CD14-positive monocyte (primary cell): ENCODE data around the gene C6orf47. TPM values are rescaled to one million over a fixed set of nuclear protein-coding genes. Genes with fewer than 3 reads are reported as not detected.
A peak's percentile ranks its signal among the peaks of the same experiment; 100 is the strongest.

ENCODE experiments used
- DNase-seq, 3 donors: peaks; one replicate each; pipeline ENCODE4 v3.0.0-alpha.2; 2011 to 2022
- H2AFZ ChIP-seq: 2 replicates; pipeline ENCODE4 v1.6.0; 2012; ENCODE audit warnings: mild to moderate bottlenecking, low read depth, low read length, inconsistent platforms; ENCODE audit not compliant: insufficient read depth, poor library complexity, severe bottlenecking
- H3K27ac ChIP-seq, 2 donors: 1 replicate in 1 of 2; 2 replicates in 1 of 2; pipeline ENCODE4 v1.5.1; 2012 to 2013; ENCODE audit warnings: low read length in 2 of 2, control low read depth in 1 of 2, inconsistent platforms in 1 of 2, low read depth in 1 of 2, mild to moderate bottlenecking in 1 of 2
- H3K27me3 ChIP-seq, 2 donors: one replicate each; pipeline versions ENCODE4 v1.6.0 to v1.6.1; 2011 to 2013; ENCODE audit warnings: low read length in 2 of 2; ENCODE audit not compliant: control insufficient read depth in 2 of 2, insufficient read depth in 2 of 2
- H3K36me3 ChIP-seq, 2 donors: replicated peaks in 1 of 2; 1 replicate in 1 of 2; 2 replicates in 1 of 2; pipeline versions ENCODE4 v1.5.1 to v1.6.1; 2012 to 2013; ENCODE audit warnings: low read length in 2 of 2, control low read depth in 1 of 2, inconsistent platforms in 1 of 2, mild to moderate bottlenecking in 1 of 2; ENCODE audit not compliant: insufficient read depth in 2 of 2, control insufficient read depth in 1 of 2
- H3K4me1 ChIP-seq, 2 donors: 1 replicate in 1 of 2; 2 replicates in 1 of 2; pipeline versions ENCODE4 v1.5.1 to v1.6.1; 2012 to 2013; ENCODE audit warnings: low read length in 2 of 2, control low read depth in 1 of 2, inconsistent platforms in 1 of 2, mild to moderate bottlenecking in 1 of 2, moderate library complexity in 1 of 2; ENCODE audit not compliant: insufficient read depth in 2 of 2, control insufficient read depth in 1 of 2
- H3K4me2 ChIP-seq: replicated peaks from 2 replicates; pipeline ENCODE3; 2012; ENCODE audit warnings: low read length, moderate library complexity, mild to moderate bottlenecking; ENCODE audit not compliant: poor library complexity, severe bottlenecking; ENCODE audit errors: extremely low read depth
- H3K4me3 ChIP-seq, 3 experiments: fragments of 200-600 bp in 1 of 3; sonication (generic) in 1 of 3; replicated peaks in 1 of 3; 1 replicate in 2 of 3; 2 replicates in 1 of 3; pipeline ENCODE4 v1.5.1; 2011 to 2013; ENCODE audit warnings: low read length in 3 of 3, mild to moderate bottlenecking in 3 of 3, control low read depth in 2 of 3, low read depth in 2 of 3, inconsistent platforms in 1 of 3, moderate library complexity in 1 of 3
- H3K79me2 ChIP-seq: 2 replicates; pipeline ENCODE4 v1.6.0; 2012; ENCODE audit warnings: mild to moderate bottlenecking, control low read depth, inconsistent platforms, low read length, moderate library complexity; ENCODE audit not compliant: insufficient read depth
- H3K9ac ChIP-seq: 2 replicates; pipeline ENCODE4 v1.6.0; 2017; ENCODE audit warnings: low read length, mild to moderate bottlenecking; ENCODE audit not compliant: insufficient read depth, poor library complexity, severe bottlenecking
- H3K9me3 ChIP-seq, 2 donors: replicated peaks in 1 of 2; 1 replicate in 1 of 2; 2 replicates in 1 of 2; pipeline versions ENCODE4 v1.5.1 to v1.6.1; 2012 to 2013; ENCODE audit warnings: low read length in 2 of 2, control low read depth in 1 of 2; ENCODE audit not compliant: control insufficient read depth in 1 of 2, insufficient read depth in 1 of 2
- H4K20me1 ChIP-seq: 2 replicates; pipeline ENCODE4 v1.6.0; 2012; ENCODE audit warnings: mild to moderate bottlenecking, low read length, control low read depth, moderate library complexity; ENCODE audit not compliant: insufficient read depth
- H3K27ac Mint-ChIP-seq, 7 donors: one replicate each; pipeline ENCODE4 v1.8.0; 2020; ENCODE audit warnings: mild to moderate bottlenecking in 7 of 7, mixed read lengths in 7 of 7, moderate library complexity in 6 of 7, inconsistent platforms in 2 of 7
- H3K27me3 Mint-ChIP-seq, 3 donors: one replicate each; pipeline ENCODE4 v1.8.0; 2021 to 2022; ENCODE audit warnings: low read depth in 3 of 3, mild to moderate bottlenecking in 3 of 3, mixed read lengths in 3 of 3, moderate library complexity in 3 of 3, inconsistent platforms in 1 of 3
- H3K36me3 Mint-ChIP-seq, 2 donors: one replicate each; pipeline ENCODE4 v1.8.0; 2020; ENCODE audit warnings: mixed read lengths in 2 of 2, inconsistent platforms in 1 of 2, mild to moderate bottlenecking in 1 of 2
- H3K4me1 Mint-ChIP-seq: one replicate; pipeline ENCODE4 v1.8.0; 2020; ENCODE audit warnings: mild to moderate bottlenecking, mixed read lengths
- H3K4me3 Mint-ChIP-seq, 2 donors: one replicate each; pipeline ENCODE4 v1.8.0; 2020; ENCODE audit warnings: mild to moderate bottlenecking in 2 of 2, mixed read lengths in 2 of 2, moderate library complexity in 1 of 2
- H3K9me3 Mint-ChIP-seq, 7 donors: one replicate each; pipeline ENCODE4 v1.8.0; 2020 to 2022; ENCODE audit warnings: mixed read lengths in 7 of 7, mild to moderate bottlenecking in 6 of 7, moderate library complexity in 6 of 7, inconsistent platforms in 2 of 7
- WGBS: methylation state at CpG from one replicate; pipeline ENCODE4 v1.1.5; 2013; ENCODE audit warnings: missing lambda C conversion rate; ENCODE audit not compliant: insufficient coverage; 5-methylcytosine and 5-hydroxymethylcytosine counted together
- intact Hi-C, 2 donors: fragments of 100-400 bp; cut with micrococcal nuclease; formaldehyde crosslinking; loops; one replicate each; pipeline versions ENCODE4 v1.15.0 to v1.15.1; 2023
- polyA plus RNA-seq, 3 donors: library from polyadenylated mRNA; depleted of rRNA in 1 of 3; unstranded in 2 of 3; stranded (reverse) in 1 of 3; fragments of 300-500 nt in 2 of 3; fragments of >200 nt in 1 of 3; fragmentation: Illumina TruSeq in 2 of 3; gene quantifications; 1 replicate in 2 of 3; 2 replicates in 1 of 3; pipeline ENCODE4 v1.2.3, GENCODE V29; 2012 to 2021
- TF ChIP-seq, protein P1 (sequence below): fragments of 200-600 bp; IDR thresholded peaks from one replicate; pipeline ENCODE4 v1.8.0; 2022; ENCODE audit warnings: antibody characterized with exemption, mild to moderate bottlenecking

The C6orf47 gene
- polyA plus RNA-seq, 3 donors: 8.0 to 23.4 (median 18.1) TPM

DNA sequence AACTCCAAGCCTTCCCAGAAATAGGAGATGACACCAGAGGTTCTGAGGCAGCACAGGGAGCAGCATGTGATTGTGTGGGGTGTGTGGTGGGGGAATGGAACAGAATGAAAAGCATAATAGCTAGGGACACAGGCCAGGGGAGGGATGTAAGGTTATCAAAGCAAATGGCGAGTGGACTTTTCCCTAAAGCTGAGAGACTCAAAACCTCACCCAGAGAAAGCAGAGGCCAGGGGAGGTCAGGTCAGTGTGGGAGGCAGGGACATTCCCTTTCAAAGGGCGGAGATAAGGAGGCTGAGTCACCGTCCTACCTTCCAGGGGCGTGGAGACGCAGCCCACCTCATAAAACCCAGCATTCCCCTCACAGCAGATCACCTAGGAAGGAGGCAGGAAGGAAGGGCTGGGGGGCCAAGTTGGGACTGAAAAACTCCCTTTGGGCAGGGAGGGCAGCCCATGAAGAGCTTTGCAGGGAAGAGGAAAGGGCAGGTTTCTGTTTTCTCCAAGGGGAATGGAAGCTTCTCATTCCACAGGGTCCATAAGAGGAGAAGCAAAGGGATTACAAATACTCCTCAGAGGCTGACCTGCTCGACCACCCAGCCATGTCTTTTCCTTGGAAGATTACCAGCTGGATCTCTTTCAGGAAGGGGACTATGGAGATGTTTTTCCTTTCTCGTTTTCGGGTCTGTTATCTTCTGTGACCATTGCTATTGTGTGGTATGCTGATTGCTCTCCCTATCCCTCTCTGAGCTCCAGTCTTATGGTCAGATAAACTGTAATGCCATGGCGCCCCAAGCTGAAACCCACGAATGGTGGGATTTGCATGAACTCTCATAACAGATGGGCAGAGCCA lies 29.9 kb upstream of the C6orf47 start:
- Histone ChIP-seq H3K36me3 (peaks cover 90 to 99% of the 10 kb centered on the region in 2 donors), H4K20me1 (peaks cover 26% of the 10 kb centered on the region), H2AFZ (no peak overlapping the region), H3K4me2 (no peak overlapping the region), H3K27me3 (no peaks in the 10 kb centered on the region), H3K4me1 (peaks cover 9 to 10% of the 10 kb centered on the region in 2 donors), H3K9ac (no peak overlapping the region), H3K79me2 (peaks cover 7% of the 10 kb centered on the region), H3K27ac (peak overlapping the region in 1 of 2 donors; percentile 46), H3K4me3 (no peak overlapping the region), H3K9me3 (no peaks in the 10 kb centered on the region)
- DNase-seq: no peak
- H3K4me1 Mint-ChIP-seq: peaks cover 14% of the 10 kb centered on the region
- H3K36me3 Mint-ChIP-seq: peaks cover 90 to 94% of the 10 kb centered on the region in 2 donors
- intact Hi-C loops: no loop called here
- no CpG with 5 or more reads among the region's 10 CpGs for WGBS
- peaks cover 0 to 6% (median 1%) of the 10 kb centered on the region in 3 donors for H3K27me3 Mint-ChIP-seq
- no peak overlapping the region for H3K4me3 Mint-ChIP-seq
- peak overlapping the region in 5 of 7 donors; percentile 4 to 78 (median 61) for H3K27ac Mint-ChIP-seq
- H3K9me3 Mint-ChIP-seq: no peaks in the 10 kb centered on the region
- TF ChIP-seq, protein P1, sequence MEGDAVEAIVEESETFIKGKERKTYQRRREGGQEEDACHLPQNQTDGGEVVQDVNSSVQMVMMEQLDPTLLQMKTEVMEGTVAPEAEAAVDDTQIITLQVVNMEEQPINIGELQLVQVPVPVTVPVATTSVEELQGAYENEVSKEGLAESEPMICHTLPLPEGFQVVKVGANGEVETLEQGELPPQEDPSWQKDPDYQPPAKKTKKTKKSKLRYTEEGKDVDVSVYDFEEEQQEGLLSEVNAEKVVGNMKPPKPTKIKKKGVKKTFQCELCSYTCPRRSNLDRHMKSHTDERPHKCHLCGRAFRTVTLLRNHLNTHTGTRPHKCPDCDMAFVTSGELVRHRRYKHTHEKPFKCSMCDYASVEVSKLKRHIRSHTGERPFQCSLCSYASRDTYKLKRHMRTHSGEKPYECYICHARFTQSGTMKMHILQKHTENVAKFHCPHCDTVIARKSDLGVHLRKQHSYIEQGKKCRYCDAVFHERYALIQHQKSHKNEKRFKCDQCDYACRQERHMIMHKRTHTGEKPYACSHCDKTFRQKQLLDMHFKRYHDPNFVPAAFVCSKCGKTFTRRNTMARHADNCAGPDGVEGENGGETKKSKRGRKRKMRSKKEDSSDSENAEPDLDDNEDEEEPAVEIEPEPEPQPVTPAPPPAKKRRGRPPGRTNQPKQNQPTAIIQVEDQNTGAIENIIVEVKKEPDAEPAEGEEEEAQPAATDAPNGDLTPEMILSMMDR: no peak

DNA sequence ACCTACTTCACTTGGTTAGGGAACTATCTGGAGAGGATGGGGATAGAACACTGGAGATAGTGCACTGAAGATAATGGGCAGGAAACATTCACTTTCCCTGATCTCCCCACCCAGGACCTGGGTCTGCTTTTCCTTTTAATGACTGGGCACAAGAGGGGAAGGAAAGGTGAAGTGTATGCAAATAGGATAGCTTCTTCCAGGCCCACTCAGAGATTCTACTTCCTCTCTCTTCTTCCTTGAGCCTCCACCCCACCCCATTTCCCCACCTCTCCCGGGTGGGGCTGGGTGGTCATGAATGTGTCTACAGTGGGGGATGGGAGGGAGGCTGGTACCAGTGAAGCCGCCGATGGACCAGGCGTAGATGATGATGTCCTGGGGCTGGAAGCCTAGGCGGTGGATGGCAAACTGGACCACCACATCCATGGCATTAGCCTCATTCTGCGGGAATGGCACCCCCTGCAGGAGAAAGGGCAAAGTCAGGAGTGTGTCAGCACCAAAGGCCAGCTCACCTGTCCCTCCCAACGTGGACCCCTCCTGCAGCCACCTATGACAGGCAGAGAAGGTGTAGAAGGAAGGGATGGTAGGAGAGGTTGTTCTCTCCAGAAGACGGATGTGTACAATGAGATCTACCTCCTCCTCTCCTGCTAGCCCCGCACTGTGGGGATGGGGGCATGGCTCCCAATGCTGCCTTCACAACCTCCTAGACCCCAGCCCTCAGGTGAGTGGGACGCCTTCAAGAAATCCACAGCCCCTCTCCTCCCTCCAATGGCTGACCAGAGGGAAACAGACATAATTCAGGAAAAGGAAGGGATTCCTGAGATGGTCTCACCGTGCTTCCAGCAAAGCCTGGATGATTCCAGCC lies 28.9 kb upstream of the C6orf47 start:
- intact Hi-C loops: no loop called here
- H3K4me2 ChIP-seq: no peak overlapping the region
- no peaks in the 10 kb centered on the region for H3K27me3 ChIP-seq
- Mint-ChIP-seq H3K27ac (peak overlapping the region; percentile 33 to 82 (median 57)), H3K36me3 (peaks cover 89 to 92% of the 10 kb centered on the region in 2 donors), H3K9me3 (no peaks in the 10 kb centered on the region), H3K4me3 (no peak overlapping the region), H3K27me3 (peaks cover 0 to 6% (median 1%) of the 10 kb centered on the region in 3 donors), H3K4me1 (peaks cover 14% of the 10 kb centered on the region)
- TF ChIP-seq, protein P1: no peak
- H3K9ac ChIP-seq: no peak overlapping the region
- no peak for DNase-seq
- peaks cover 81 to 97% of the 10 kb centered on the region in 2 donors for H3K36me3 ChIP-seq
- H4K20me1 ChIP-seq: peaks cover 18% of the 10 kb centered on the region
- H3K4me1 ChIP-seq: peaks cover 9 to 10% of the 10 kb centered on the region in 2 donors
- H3K79me2 ChIP-seq: peaks cover under 1% of the 10 kb centered on the region
- H3K9me3 ChIP-seq: no peaks in the 10 kb centered on the region
- no peak overlapping the region for H2AFZ ChIP-seq
- peak overlapping the region in 1 of 2 donors; percentile 46 for H3K27ac ChIP-seq
- WGBS: no CpG with 5 or more reads among the region's 11 CpGs
- H3K4me3 ChIP-seq: no peak overlapping the region
